GM10266 (cell line): ENCODE measurements around the gene SUFU.
A peak's percentile ranks its signal among the peaks of the same experiment; 100 is the strongest.
"Not testable (repeated sequence)": the region's sequence is repeated elsewhere in the genome, so short reads cannot be mapped to it uniquely, and the experiment has no call there.

Experiments used
- DNase-seq: peaks from one replicate; pipeline ENCODE4 v3.0.0; 2012; ENCODE audit errors: extremely low spot score
- CTCF ChIP-seq: IDR thresholded peaks from 2 replicates; pipeline ENCODE4 v1.5.1; 2012; ENCODE audit warnings: mild to moderate bottlenecking, low read depth; ENCODE audit not compliant: control insufficient read depth, insufficient read depth; ENCODE audit errors: missing control alignments

SUFU gene

GRCh38 chr10:102665904-102666509 is 162.2 kb downstream of the SUFU start:
- no peak for TF ChIP-seq CTCF

GRCh38 chr10:102667411-102667810 is 163.6 kb downstream of the SUFU start:
- not testable (repeated sequence) for DNase-seq

More at GRCh38 chr10:102665904-102666509, 162.2 kb downstream of the SUFU start:
- no peak for DNase-seq

GRCh38 chr10:102668326-102669107 is 164.7 kb downstream of the SUFU start:
- no peak for TF ChIP-seq CTCF
- DNase-seq, result no peak

GRCh38 chr10:102669206-102670064 is 165.7 kb downstream of the SUFU start:
- peak; percentile 59 for TF ChIP-seq CTCF
- no peak for DNase-seq

- no peak for TF ChIP-seq CTCF
These were observed 166.4 kb downstream of the SUFU start for GRCh38 chr10:102670065-102670670.

GRCh38 chr10:102670871-102671434 is 167.2 kb downstream of the SUFU start:
- DNase-seq, result no peak
- no peak for TF ChIP-seq CTCF

More at GRCh38 chr10:102670065-102670670, 166.4 kb downstream of the SUFU start:
- no peak for DNase-seq

- no peak for TF ChIP-seq CTCF
- no peak for DNase-seq
These were observed 169.6 kb downstream of the SUFU start for GRCh38 chr10:102673236-102673818.
